GM12864 (cell line): Measurements from ENCODE around the gene DNM2.

Experiments used
- DNase-seq: peaks from one replicate; pipeline ENCODE4 v3.0.0-alpha.2; 2011; ENCODE audit warnings: low read depth
- H3K4me3 ChIP-seq: 2 replicates; pipeline ENCODE4 v1.5.1; 2011; ENCODE audit warnings: mild to moderate bottlenecking, low read depth, low read length, control low read depth
- CTCF ChIP-seq: IDR thresholded peaks from 2 replicates; pipeline ENCODE4 v1.5.1; 2011; ENCODE audit warnings: low read depth, mild to moderate bottlenecking, moderate library complexity, low read length, control low read depth, inconsistent platforms; ENCODE audit errors: missing control alignments

DNM2 gene

GRCh38 chr19:10747271-10747670 lies 29.4 kb downstream of the DNM2 start:
- TF ChIP-seq CTCF: no peak
- no peak overlapping the region for H3K4me3 ChIP-seq
- DNase-seq: no peak

- no peak for DNase-seq
- no peak for TF ChIP-seq CTCF
- H3K4me3 ChIP-seq: no peak overlapping the region
Measured at GRCh38 chr19:10747674-10748073, 29.8 kb downstream of the DNM2 start.

- DNase-seq: no peak
- TF ChIP-seq CTCF: no peak
- no peak overlapping the region for H3K4me3 ChIP-seq
Measured at GRCh38 chr19:10748195-10748926, 30.5 kb downstream of the DNM2 start.

GRCh38 chr19:10748927-10749434 lies 31.1 kb downstream of the DNM2 start:
- DNase-seq: no peak
- TF ChIP-seq CTCF: no peak
- no peak overlapping the region for H3K4me3 ChIP-seq

GRCh38 chr19:10749435-10750384 lies 31.8 kb downstream of the DNM2 start:
- no peak for DNase-seq
- H3K4me3 ChIP-seq: no peak overlapping the region
- TF ChIP-seq CTCF: no peak

- TF ChIP-seq CTCF: no peak
- DNase-seq: no peak
- no peak overlapping the region for H3K4me3 ChIP-seq
Measured at GRCh38 chr19:10751109-10751953, 33.5 kb downstream of the DNM2 start.
